ENCODE data around the gene CDC34.

- TF ChIP-seq CTCF (IDR thresholded peaks at IDR 0.05; ENCODE audit: low read depth, low read length, poor library complexity, severe bottlenecking) (peak; percentile 30), EZH2phosphoT487 (IDR thresholded peaks at IDR 0.05; ENCODE audit: borderline replicate concordance, low read length) (no peak)
Measured at GRCh38 chr19:531009-531752, 379 bp upstream of the CDC34 start.
